HG03575 (cell line): ENCODE data around the gene JPH4.

Experiments
- ATAC-seq: cut with Tn5 transposase; IDR thresholded peaks from one replicate; pipeline ENCODE4 v1.9.1; 2021; ENCODE audit not compliant: unreplicated experiment, insufficient number of reproducible peaks, low FRiP score; ENCODE audit errors: extremely low read depth

JPH4 gene

GRCh38 chr14:23520899-23521533, 57.6 kb downstream of the JPH4 start:
- no peak for ATAC-seq

DNA sequence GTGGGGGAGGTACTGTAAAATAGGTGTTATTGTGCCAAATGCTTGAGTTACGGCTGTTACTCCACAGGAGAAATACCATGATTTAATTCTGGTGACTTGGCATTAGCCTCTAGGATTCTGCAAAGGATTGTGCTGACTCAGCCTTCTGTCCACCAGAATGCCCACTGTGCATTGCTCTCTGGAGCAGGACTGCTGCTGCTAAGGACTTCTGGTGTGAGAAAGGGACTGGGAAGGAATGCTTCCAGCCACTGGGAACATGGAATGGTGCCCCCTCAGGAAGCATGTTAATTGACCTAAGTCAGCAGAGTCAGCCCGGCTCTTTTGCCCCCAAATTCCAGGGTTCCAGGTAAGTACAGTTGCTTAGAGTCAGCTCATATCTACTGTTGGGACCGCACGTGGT, 59.9 kb downstream of the JPH4 start:
- no peak for ATAC-seq
